A673 (cell line): Measurements from ENCODE around the gene CPAMD8.

Source experiments
- CTCF ChIP-seq: fragments of 300-800, 200-600 bp; sonication (generic); conservative IDR thresholded peaks from 2 replicates; pipeline ENCODE4 v1.5.1; 2017; ENCODE audit warnings: low read depth, mild to moderate bottlenecking, antibody characterized with exemption, low read length, moderate library complexity, mixed read lengths
- EZH2 ChIP-seq: fragments of 200-600 bp; sonication (generic); IDR thresholded peaks from 2 replicates; pipeline ENCODE4 v1.6.1; 2017; ENCODE audit warnings: borderline replicate concordance, low read depth, mild to moderate bottlenecking, mixed read lengths, antibody characterized with exemption, low read length; ENCODE audit not compliant: poor library complexity, severe bottlenecking

DNA sequence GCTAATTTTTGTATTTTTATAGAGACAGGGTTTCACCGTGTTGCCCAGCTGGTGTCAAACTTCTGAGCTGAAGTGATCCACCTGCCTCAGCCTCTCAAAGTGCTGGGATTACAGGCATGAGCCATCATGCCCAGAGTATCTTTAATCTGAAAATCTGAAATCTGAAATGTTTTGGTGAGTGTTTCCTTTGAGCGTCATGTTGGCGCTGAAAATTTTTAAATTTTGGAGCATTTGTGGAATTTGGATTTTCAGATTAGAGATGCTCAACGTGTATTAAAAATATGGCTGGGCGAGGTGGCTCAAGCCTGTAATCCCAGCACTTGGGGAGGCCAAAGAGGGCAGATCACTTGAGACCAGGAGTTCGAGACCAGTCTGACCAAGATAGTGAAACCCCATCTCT is 5.1 kb upstream of the CPAMD8 start:
- TF ChIP-seq CTCF (no peak), EZH2 (no peak)
